ENCODE results near the gene IGSF5. TPM values are rescaled to one million over a fixed set of nuclear protein-coding genes. Genes with fewer than 3 reads are reported as not detected.

Gene IGSF5
- total RNA-seq, 2 donors from 2014 or later, result 2.9 to 4.3 TPM

DNA sequence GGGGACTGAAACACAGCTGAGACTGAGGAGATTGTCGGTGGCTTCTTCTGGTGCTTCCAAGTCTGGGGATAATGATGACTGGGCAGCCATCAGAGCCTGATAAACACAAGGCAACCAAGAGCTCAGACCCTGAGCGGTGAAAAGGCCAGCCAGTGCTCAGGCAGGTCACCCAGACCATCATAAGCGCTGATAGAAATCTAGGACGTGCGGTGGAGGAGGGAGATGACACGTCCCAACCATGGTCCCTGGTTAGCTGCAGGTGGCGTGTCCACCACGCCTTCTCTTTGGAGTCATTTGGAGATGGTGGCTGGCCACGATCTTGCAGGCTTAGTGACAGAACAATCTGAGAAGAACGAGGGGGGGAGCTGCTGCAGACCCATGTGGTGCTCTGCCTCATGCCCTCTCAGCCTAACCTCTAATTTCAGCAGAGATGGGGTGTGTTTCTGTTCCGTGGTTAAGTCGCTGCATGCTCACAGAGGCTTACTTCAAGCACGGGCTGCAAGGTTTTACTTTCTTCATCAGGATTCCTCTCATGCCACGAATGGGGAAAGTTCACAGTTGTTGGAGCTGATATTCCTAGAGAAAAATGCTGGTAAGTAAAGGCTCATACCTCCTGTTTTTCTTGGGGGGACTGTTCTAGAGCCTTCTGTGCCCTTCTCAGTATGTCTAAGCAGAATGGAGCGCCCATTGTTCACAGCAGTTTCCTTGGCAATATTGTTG is 17.4 kb upstream of the IGSF5 start:
- no peaks in the 10 kb centered on the region for H3K9me3 ChIP-seq
- H3K27ac ChIP-seq, result no peak overlapping the region
- H3K36me3 ChIP-seq, result no peaks in the 10 kb centered on the region
- H3K4me3 ChIP-seq, result no peak overlapping the region
- DNase-seq (ENCODE audit: low spot score), result no peak
- no peaks in the 10 kb centered on the region for H3K4me1 ChIP-seq
- TF ChIP-seq, protein P1, sequence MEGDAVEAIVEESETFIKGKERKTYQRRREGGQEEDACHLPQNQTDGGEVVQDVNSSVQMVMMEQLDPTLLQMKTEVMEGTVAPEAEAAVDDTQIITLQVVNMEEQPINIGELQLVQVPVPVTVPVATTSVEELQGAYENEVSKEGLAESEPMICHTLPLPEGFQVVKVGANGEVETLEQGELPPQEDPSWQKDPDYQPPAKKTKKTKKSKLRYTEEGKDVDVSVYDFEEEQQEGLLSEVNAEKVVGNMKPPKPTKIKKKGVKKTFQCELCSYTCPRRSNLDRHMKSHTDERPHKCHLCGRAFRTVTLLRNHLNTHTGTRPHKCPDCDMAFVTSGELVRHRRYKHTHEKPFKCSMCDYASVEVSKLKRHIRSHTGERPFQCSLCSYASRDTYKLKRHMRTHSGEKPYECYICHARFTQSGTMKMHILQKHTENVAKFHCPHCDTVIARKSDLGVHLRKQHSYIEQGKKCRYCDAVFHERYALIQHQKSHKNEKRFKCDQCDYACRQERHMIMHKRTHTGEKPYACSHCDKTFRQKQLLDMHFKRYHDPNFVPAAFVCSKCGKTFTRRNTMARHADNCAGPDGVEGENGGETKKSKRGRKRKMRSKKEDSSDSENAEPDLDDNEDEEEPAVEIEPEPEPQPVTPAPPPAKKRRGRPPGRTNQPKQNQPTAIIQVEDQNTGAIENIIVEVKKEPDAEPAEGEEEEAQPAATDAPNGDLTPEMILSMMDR (IDR thresholded peaks at IDR 0.05), result no peak
- H3K27me3 ChIP-seq, result no peaks in the 10 kb centered on the region

DNA sequence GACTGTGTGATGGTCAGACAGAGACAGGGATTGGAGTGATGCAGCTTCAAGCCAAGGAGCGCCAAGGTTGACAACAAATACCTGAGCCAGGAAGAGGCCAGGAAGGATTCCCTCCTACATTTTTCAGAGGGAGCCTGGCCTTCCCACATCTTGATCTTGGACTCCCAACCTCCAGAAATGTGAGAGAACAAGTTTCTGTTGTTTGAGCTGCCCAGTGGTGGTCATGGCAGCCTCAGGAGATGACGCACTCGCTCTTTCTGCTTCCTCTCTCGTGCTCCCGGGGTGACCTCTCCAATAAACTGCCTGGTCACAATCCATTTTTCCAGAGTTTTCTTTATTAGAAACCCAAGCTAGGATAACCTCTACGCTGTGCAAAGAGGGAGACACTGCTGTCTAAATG is 16.6 kb upstream of the IGSF5 start:
- H3K4me3 ChIP-seq, result no peak overlapping the region
- TF ChIP-seq, protein P1 (IDR thresholded peaks at IDR 0.05), result no peak
- no peaks in the 10 kb centered on the region for H3K36me3 ChIP-seq
- no peaks in the 10 kb centered on the region for H3K27me3 ChIP-seq
- no peak for DNase-seq (ENCODE audit: low spot score)
- no peaks in the 10 kb centered on the region for H3K4me1 ChIP-seq
- H3K27ac ChIP-seq, result no peak overlapping the region
- H3K9me3 ChIP-seq, result no peaks in the 10 kb centered on the region

DNA sequence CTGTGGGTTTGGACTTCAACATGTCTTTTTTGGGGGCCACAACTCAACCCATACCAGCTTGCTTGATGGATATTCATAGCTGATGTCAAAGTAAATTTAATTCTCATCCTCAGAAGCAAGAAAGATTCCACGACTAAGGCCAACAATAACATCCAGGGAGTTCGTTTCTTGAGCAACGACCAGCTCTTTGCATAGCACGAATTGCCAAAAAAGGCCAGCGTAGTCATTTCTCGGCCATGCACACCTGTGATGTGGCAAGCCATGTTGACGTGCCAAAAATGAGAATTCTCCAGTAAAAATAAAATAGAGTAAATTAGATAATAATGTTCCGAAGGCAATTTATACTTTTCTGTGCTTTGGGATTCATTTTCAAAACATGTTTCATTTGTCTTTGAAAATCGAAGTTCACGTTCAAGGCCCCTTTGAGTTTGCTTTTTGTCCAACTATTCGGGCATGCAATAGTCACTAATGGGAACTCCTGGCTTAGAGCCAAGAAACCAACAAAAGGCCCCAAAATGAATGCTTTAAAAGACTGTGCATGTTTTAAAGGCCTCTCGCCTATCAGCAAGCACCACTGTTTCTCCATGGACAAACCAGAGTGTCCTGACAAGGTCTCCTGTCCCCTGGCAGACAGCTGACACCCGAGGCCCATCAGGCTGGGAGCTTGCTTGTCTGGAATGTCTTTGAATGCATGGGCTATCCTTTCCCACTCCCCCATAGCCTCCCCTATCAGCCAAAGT is 14.4 kb upstream of the IGSF5 start:
- H3K4me3 ChIP-seq, result no peak overlapping the region
- no peaks in the 10 kb centered on the region for H3K27me3 ChIP-seq
- no peaks in the 10 kb centered on the region for H3K36me3 ChIP-seq
- no peak for DNase-seq (ENCODE audit: low spot score)
- TF ChIP-seq, protein P1 (IDR thresholded peaks at IDR 0.05), result no peak
- H3K27ac ChIP-seq, result no peak overlapping the region
- no peaks in the 10 kb centered on the region for H3K4me1 ChIP-seq
- no peaks in the 10 kb centered on the region for H3K9me3 ChIP-seq

DNA sequence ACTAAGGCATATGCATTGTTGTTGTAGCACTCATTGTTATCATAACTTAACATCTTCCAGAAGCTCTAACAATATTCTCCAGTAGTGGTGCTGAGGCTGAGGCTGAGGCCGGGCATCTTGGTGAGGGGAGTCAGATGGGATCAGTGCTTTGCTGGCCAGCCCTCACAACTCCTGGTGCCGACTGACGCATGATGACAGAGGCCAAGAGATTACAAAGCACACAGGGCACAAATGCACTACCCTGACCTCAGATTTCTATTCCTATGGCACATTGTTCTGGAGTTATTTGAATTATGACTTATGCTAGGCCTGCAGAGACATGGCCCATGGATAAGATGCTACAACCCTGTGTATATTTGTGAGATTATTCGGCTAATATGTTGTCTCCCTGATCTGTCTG is 8.3 kb upstream of the IGSF5 start:
- TF ChIP-seq, protein P1 (IDR thresholded peaks at IDR 0.05), result no peak
- no peak overlapping the region for H3K4me3 ChIP-seq
- no peaks in the 10 kb centered on the region for H3K4me1 ChIP-seq
- H3K36me3 ChIP-seq, result no peaks in the 10 kb centered on the region
- H3K9me3 ChIP-seq, result no peaks in the 10 kb centered on the region
- H3K27me3 ChIP-seq, result no peaks in the 10 kb centered on the region
- H3K27ac ChIP-seq, result no peak overlapping the region
- DNase-seq (ENCODE audit: low spot score), result no peak

DNA sequence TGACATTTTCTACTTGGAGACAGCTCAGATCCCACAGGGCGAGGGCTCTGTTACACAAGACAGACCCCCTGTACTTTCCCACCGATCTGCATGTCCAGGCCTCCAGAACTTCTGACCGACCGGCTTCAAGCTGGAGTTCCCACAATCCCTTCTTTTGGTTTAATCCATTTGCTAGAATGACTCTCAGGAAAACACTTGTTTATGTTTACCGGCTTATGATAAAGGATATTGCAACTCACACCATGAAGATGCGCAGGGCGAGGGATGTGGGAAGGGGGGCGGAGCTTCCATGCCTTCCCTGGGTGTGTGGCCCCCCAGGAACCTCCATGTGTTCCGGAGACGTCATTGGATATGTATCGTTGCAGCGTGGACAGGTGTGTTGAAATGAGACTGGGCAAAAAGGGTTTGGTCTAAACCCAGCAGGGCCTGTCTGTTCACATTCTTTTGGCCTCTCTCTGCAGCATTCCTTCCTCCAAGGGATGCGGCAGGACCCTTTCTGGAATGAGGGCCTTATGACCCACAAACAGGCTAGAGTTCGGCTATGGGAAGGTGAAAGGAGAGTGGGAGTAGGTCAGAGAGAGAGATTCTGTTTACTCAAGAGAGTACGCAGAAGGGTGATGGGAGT is 7.5 kb upstream of the IGSF5 start:
- TF ChIP-seq, protein P1 (IDR thresholded peaks at IDR 0.05), result no peak
- H3K4me1 ChIP-seq, result no peaks in the 10 kb centered on the region
- no peak overlapping the region for H3K4me3 ChIP-seq
- DNase-seq (ENCODE audit: low spot score), result no peak
- H3K36me3 ChIP-seq, result no peaks in the 10 kb centered on the region
- no peak overlapping the region for H3K27ac ChIP-seq
- no peaks in the 10 kb centered on the region for H3K27me3 ChIP-seq
- H3K9me3 ChIP-seq, result no peaks in the 10 kb centered on the region

Data from right atrium auricular region (tissue), 2 donors.